B cell (primary cell): ENCODE data around the gene CAPN10. TPM values are rescaled to one million over a fixed set of nuclear protein-coding genes. Genes with fewer than 3 reads are reported as not detected.

Experiments
- ATAC-seq: fragments of 200-7000 bp; cut with Tn5 transposase; one replicate; pipeline ENCODE4 v1.10.0; 2021; ENCODE audit warnings: low read depth, mild to moderate bottlenecking, moderate number of reproducible peaks, moderate library complexity
- CTCF ChIA-PET: fragments of 350-600 bp; sonication (Branson Sonifier 250); formaldehyde crosslinking; loops from one replicate; lab custom pipeline; 2021; ENCODE audit warnings: antibody characterized with exemption, inconsistent platforms; lab: Charles Lee
- POLR2A ChIA-PET: fragments of 350-600 bp; sonication (Branson Sonifier 250); formaldehyde crosslinking; loops from one replicate; lab custom pipeline; 2021; ENCODE audit warnings: antibody characterized with exemption; lab: Charles Lee
- DNase-seq: peaks from one replicate; pipeline ENCODE4 v3.0.0; 2013
- H2AFZ ChIP-seq: 2 replicates; pipeline ENCODE4 v1.6.1; 2012; ENCODE audit warnings: mild to moderate bottlenecking, low read depth, low read length; ENCODE audit not compliant: insufficient read depth, poor library complexity, severe bottlenecking
- H3K27ac ChIP-seq, 2 donors: 1 replicate in 1 of 2; 2 replicates in 1 of 2; pipeline ENCODE4 v1.5.1; 2012 to 2013; ENCODE audit warnings: low read length in 2 of 2, mild to moderate bottlenecking in 2 of 2, moderate library complexity in 1 of 2
- H3K27me3 ChIP-seq, 4 experiments: fragments of 200-600 bp in 1 of 4; sonication (generic) in 1 of 4; replicated peaks in 1 of 4; 1 replicate in 2 of 4; 2 replicates in 2 of 4; pipeline versions ENCODE4 v1.6.1 to v1.7.0; 2013 to 2016; ENCODE audit warnings: low read length in 3 of 4, mild to moderate bottlenecking in 2 of 4, mixed read lengths in 1 of 4, moderate library complexity in 1 of 4; ENCODE audit not compliant: insufficient read depth in 4 of 4, control insufficient read depth in 3 of 4; ENCODE audit errors: control extremely low read depth in 1 of 4
- H3K36me3 ChIP-seq, 2 experiments: replicated peaks in 1 of 2; 1 replicate in 1 of 2; 2 replicates in 1 of 2; pipeline versions ENCODE4 v1.6.1 to v1.7.1; 2013; ENCODE audit warnings: low read length in 1 of 2; ENCODE audit not compliant: insufficient read depth in 2 of 2, control insufficient read depth in 1 of 2; ENCODE audit errors: control extremely low read depth in 1 of 2, extremely low read depth in 1 of 2
- H3K4me1 ChIP-seq, 2 donors: fragments of 200-600 bp in 1 of 2; sonication (generic) in 1 of 2; 1 replicate in 1 of 2; 2 replicates in 1 of 2; pipeline versions ENCODE4 v1.5.1 to v1.6.1; 2013 to 2017; ENCODE audit warnings: low read length in 2 of 2; ENCODE audit not compliant: control insufficient read depth in 2 of 2, insufficient read depth in 2 of 2
- H3K4me2 ChIP-seq: replicated peaks from 2 replicates; pipeline ENCODE3; 2012; ENCODE audit warnings: mild to moderate bottlenecking, low read depth, low read length; ENCODE audit not compliant: poor library complexity, severe bottlenecking
- H3K4me3 ChIP-seq, 5 experiments: fragments of 200-600 bp in 1 of 5; sonication (generic) in 1 of 5; 1 replicate in 3 of 5; 2 replicates in 2 of 5; pipeline versions ENCODE4 v1.5.1 to v1.7.0; 2011 to 2016; ENCODE audit warnings: low read length in 4 of 5, mild to moderate bottlenecking in 4 of 5, low read depth in 2 of 5, control low read depth in 1 of 5, moderate library complexity in 1 of 5; ENCODE audit not compliant: insufficient read depth in 1 of 5; ENCODE audit errors: control extremely low read depth in 1 of 5, extremely low read depth in 1 of 5
- H3K79me2 ChIP-seq: fragments of 200-600 bp; sonication (generic); one replicate; pipeline ENCODE4 v1.6.0; 2016; ENCODE audit warnings: low read length; ENCODE audit not compliant: control insufficient read depth, insufficient read depth
- H3K9ac ChIP-seq: fragments of 200-600 bp; sonication (generic); 2 replicates; pipeline ENCODE4 v1.6.1; 2017; ENCODE audit warnings: mild to moderate bottlenecking, low read length, moderate library complexity
- H3K9me3 ChIP-seq, 3 donors: one replicate each; pipeline versions ENCODE4 v1.6.1 to v1.7.1; 2013; ENCODE audit warnings: low read length in 2 of 3; ENCODE audit not compliant: control insufficient read depth in 2 of 3, insufficient read depth in 1 of 3; ENCODE audit errors: control extremely low read depth in 1 of 3
- H4K20me1 ChIP-seq: 2 replicates; pipeline ENCODE4 v1.6.0; 2012; ENCODE audit warnings: mild to moderate bottlenecking, low read length; ENCODE audit not compliant: insufficient read depth, control insufficient read depth, poor library complexity, severe bottlenecking
- H3K27ac Mint-ChIP-seq: one replicate; pipeline ENCODE4 v1.8.0; 2021; ENCODE audit warnings: mixed read lengths
- H3K27me3 Mint-ChIP-seq: one replicate; pipeline ENCODE4 v1.8.0; 2021; ENCODE audit warnings: mixed read lengths
- H3K4me1 Mint-ChIP-seq: one replicate; pipeline ENCODE4 v1.8.0; 2021; ENCODE audit warnings: mixed read lengths
- H3K4me3 Mint-ChIP-seq: one replicate; pipeline ENCODE4 v1.8.0; 2021; ENCODE audit warnings: mixed read lengths
- H3K9me3 Mint-ChIP-seq: one replicate; pipeline ENCODE4 v1.8.0; 2022; ENCODE audit warnings: mixed read lengths; ENCODE audit not compliant: insufficient read depth
- EZH2 ChIP-seq: IDR thresholded peaks from 2 replicates; pipeline ENCODE4 v1.6.1; 2012; ENCODE audit warnings: borderline replicate concordance, low read depth, mild to moderate bottlenecking, moderate library complexity, low read length; ENCODE audit not compliant: insufficient read depth, poor library complexity, severe bottlenecking
- WGBS: methylation state at CpG from one replicate; pipeline ENCODE4 v1.1.5; 2013; ENCODE audit warnings: missing lambda C conversion rate; ENCODE audit not compliant: insufficient coverage; 5-methylcytosine and 5-hydroxymethylcytosine counted together
- intact Hi-C: fragments of 100-400 bp; cut with micrococcal nuclease; formaldehyde crosslinking; loops from one replicate; pipeline ENCODE4 v1.10.0; 2022
- polyA plus RNA-seq: library from polyadenylated mRNA; depleted of rRNA; stranded (reverse); fragments of >200 nt; gene quantifications from 2 replicates; pipeline ENCODE4 v1.2.3, GENCODE V29; 2012
- total RNA-seq, 2 donors: library from RNA; stranded (reverse); fragments of 120-200 nt in 1 of 2; gene quantifications; 1 replicate in 1 of 2; 2 replicates in 1 of 2; pipeline versions ENCODE4 v1.2.3 to v1.2.4, GENCODE V29; 2013 to 2022
- TF ChIP-seq, protein P1 (sequence below): fragments of 200-600 bp; IDR thresholded peaks from one replicate; pipeline ENCODE4 v1.8.0; 2022; ENCODE audit warnings: antibody characterized with exemption, mild to moderate bottlenecking

CAPN10 gene
- total and polyA plus RNA-seq, 2 donors (not counting 1 experiment from before 2014, with no cell fraction given), result 73.4 to 92.1 TPM

DNA sequence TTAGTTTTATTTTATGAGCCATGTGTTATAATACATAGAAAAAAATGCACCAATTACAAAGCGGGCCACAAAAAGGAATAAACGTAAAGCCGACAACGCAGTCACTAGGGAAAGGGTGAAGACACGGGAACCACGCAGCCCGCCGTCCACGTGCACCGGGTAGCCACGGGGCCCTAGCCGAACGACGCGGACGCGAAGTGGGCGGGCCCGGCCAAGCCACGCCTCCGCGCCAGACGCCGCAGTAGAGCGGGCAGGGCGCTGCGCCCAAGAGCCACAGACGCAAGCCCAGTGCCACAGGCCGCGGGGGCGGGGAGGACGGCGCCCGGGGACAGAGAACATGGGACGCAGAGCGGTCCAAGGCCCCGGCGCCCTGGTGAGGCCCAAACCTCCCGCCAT, 26.5 kb upstream of the CAPN10 start, which contains the start of gene DUSP28:
DUSP28 (plus strand) TSS at position 274 of the 396 bp plus-strand sequence. CDS start 328 bp downstream, outside the sequence.
- Histone ChIP-seq H4K20me1 (peaks cover 49% of the 10 kb centered on the region), H2AFZ (peak within 1 kb of the TSS; percentile 67), H3K36me3 (peaks cover 0 to 13% of the 10 kb centered on the region in 2 experiments), H3K4me1 (peaks cover 45 to 60% of the 10 kb centered on the region in 2 donors), H3K79me2 (peaks cover 76% of the 10 kb centered on the region), H3K9me3 (no peaks in the 10 kb centered on the region), H3K9ac (peak within 1 kb of the TSS; percentile 92), H3K27me3 (no peaks in the 10 kb centered on the region), H3K4me2 (peak within 1 kb of the TSS; percentile 87), H3K27ac (peak within 1 kb of the TSS; percentile 89 to 98), H3K4me3 (peak within 1 kb of the TSS; percentile 65 to 86 (median 74))
- ATAC-seq (peak; percentile 63), DNase-seq (peak; percentile 96)
- WGBS, result under 1% methylated on average over 39 of the region's 39 CpGs
- POLR2A ChIA-PET, result interaction anchor here (0.9 to 2.7 kb wide), 2 partner anchors 27 to 46 kb away, joined by 4 to 59 read pairs; partner anchors contain the start of gene CAPN10
- intact Hi-C loops, result loop anchor here (1.0 to 10.0 kb wide), 9 partner anchors 8 to 1322 kb away; partner anchors contain the start of genes ATG4B, FARP2, GPC1 and HDLBP
- Mint-ChIP-seq H3K27me3 (no peaks in the 10 kb centered on the region), H3K9me3 (no peaks in the 10 kb centered on the region), H3K4me1 (peaks cover 67% of the 10 kb centered on the region), H3K27ac (peak within 1 kb of the TSS; percentile 96), H3K4me3 (peak within 1 kb of the TSS; percentile 81)
- CTCF ChIA-PET, result interaction anchor here (0.6 to 7.8 kb wide), 3 partner anchors 8 to 26 kb away, joined by 4 to 126 read pairs (median 4); partner anchors contain the start of gene CAPN10
- TF ChIP-seq, protein P1, sequence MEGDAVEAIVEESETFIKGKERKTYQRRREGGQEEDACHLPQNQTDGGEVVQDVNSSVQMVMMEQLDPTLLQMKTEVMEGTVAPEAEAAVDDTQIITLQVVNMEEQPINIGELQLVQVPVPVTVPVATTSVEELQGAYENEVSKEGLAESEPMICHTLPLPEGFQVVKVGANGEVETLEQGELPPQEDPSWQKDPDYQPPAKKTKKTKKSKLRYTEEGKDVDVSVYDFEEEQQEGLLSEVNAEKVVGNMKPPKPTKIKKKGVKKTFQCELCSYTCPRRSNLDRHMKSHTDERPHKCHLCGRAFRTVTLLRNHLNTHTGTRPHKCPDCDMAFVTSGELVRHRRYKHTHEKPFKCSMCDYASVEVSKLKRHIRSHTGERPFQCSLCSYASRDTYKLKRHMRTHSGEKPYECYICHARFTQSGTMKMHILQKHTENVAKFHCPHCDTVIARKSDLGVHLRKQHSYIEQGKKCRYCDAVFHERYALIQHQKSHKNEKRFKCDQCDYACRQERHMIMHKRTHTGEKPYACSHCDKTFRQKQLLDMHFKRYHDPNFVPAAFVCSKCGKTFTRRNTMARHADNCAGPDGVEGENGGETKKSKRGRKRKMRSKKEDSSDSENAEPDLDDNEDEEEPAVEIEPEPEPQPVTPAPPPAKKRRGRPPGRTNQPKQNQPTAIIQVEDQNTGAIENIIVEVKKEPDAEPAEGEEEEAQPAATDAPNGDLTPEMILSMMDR, result no peak
- no peak for TF ChIP-seq EZH2
